ENCODE measurements around the gene CCDC34.

The CCDC34 gene

GRCh38 chr11:27312110-27312509 is 50.9 kb downstream of the CCDC34 start:
- no peak for DNase-seq

DNA sequence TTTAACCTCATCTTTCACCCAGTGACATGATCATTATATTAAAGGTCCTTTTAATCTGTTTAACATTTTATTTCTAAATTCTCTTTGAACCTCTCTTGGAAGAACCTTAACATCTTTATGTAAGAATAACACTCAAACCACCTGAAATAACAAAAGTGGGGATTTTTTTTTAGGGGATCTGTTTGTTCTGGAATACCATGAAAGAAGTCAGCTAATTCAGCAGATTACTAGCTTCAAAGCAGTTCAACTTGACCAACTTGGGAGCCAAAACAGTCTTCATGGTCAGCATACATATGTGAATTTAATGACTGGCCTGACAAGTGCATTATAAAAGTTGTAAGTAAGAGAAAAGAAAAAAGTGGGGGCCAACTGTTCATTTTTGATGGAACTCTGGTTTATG is 52.3 kb downstream of the CCDC34 start:
- no peak for DNase-seq

More at GRCh38 chr11:27312110-27312509, 50.9 kb downstream of the CCDC34 start:
- TF ChIP-seq GATA1 (IDR thresholded peaks at IDR 0.05; ENCODE audit: low read depth, low read length) = no peak
- TF ChIP-seq POLR2A (IDR thresholded peaks at IDR 0.05; ENCODE audit: low read length) = no peak

GRCh38 chr11:27310182-27310581 is 52.8 kb downstream of the CCDC34 start:
- TF ChIP-seq POLR2A (IDR thresholded peaks at IDR 0.05; ENCODE audit: low read length) = no peak
- no peak for TF ChIP-seq GATA1 (IDR thresholded peaks at IDR 0.05; ENCODE audit: low read depth, low read length)
- DNase-seq = no peak

More for the DNA sequence above, 52.3 kb downstream of the CCDC34 start:
- TF ChIP-seq GATA1 (IDR thresholded peaks at IDR 0.05; ENCODE audit: low read depth, low read length) (no peak), POLR2A (IDR thresholded peaks at IDR 0.05; ENCODE audit: low read length) (no peak)

- no peak for DNase-seq
- TF ChIP-seq GATA1 (IDR thresholded peaks at IDR 0.05; ENCODE audit: low read depth, low read length) = no peak
- no peak for TF ChIP-seq POLR2A (IDR thresholded peaks at IDR 0.05; ENCODE audit: low read length)
Measured at GRCh38 chr11:27309046-27309445, 54.0 kb downstream of the CCDC34 start.

DNA sequence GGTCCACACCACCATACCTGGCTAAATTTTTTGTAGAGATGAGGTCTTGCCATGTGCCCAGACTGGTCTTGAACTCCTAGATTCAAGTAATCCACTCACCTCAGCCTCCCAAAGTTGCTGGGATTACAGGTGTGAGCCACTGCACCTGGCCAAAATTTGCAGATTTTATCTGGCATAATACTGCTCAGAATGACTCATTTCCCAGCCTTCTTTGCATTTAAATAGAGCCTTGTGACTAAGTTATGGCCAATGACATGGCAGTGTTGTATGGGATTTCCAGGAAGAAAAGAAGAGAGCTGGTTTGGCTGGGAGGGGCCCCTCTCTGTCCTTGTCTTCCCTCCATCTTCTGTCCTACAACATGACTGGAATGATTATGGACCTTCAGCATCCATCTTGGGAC is 55.8 kb downstream of the CCDC34 start:
- no peak for TF ChIP-seq POLR2A (IDR thresholded peaks at IDR 0.05; ENCODE audit: low read length)
- no peak for TF ChIP-seq GATA1 (IDR thresholded peaks at IDR 0.05; ENCODE audit: low read depth, low read length)
- DNase-seq = no peak

DNA sequence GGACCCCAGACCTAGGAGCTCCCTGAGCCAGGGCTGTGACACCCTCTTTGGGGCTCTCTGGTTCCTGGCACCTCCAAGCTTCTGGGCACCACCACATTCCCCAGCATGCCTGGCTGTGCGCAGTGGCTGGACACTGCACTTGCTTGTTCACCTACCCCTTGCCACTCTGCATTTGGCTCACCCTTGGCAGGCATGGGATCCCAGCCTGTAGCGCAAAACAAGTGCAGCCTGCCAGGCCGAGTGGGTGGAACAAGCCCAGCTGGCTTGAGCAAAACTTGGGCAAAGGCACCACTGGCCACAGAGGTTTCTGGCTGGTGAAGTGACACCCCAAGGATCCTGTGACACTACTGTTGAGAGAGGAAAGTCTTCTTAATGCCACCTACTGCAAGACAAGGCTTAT is 57.3 kb downstream of the CCDC34 start:
- no peak for DNase-seq
- TF ChIP-seq GATA1 (IDR thresholded peaks at IDR 0.05; ENCODE audit: low read depth, low read length) (no peak), POLR2A (IDR thresholded peaks at IDR 0.05; ENCODE audit: low read length) (no peak)

GRCh38 chr11:27304514-27304913 is 58.5 kb downstream of the CCDC34 start:
- TF ChIP-seq GATA1 (IDR thresholded peaks at IDR 0.05; ENCODE audit: low read depth, low read length) = no peak
- TF ChIP-seq POLR2A (IDR thresholded peaks at IDR 0.05; ENCODE audit: low read length) = no peak

GRCh38 chr11:27303903-27304302 is 59.1 kb downstream of the CCDC34 start:
- no peak for DNase-seq
- TF ChIP-seq GATA1 (IDR thresholded peaks at IDR 0.05; ENCODE audit: low read depth, low read length) (no peak), POLR2A (IDR thresholded peaks at IDR 0.05; ENCODE audit: low read length) (no peak)

More at GRCh38 chr11:27304514-27304913, 58.5 kb downstream of the CCDC34 start:
- no peak for DNase-seq

DNA sequence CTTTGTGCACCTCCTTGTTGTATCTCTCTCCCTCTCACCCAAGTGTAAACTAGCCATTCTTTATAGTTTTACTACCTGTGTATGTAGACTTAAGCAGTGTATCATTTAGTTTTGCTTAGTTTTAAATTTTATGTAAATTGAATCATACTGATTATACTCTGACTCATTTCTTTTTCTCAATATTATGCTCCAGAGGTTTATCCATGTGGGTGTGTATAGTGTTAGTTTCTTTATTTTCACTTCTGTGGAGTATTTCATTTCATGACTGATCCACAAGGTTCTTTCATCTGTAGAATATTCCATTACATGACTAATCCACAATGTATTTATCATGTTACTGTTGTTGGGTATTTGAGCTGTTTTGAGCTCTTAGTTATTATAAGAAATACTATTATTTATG is 62.0 kb downstream of the CCDC34 start:
- no peak for TF ChIP-seq GATA1 (IDR thresholded peaks at IDR 0.05; ENCODE audit: low read depth, low read length)
- no peak for TF ChIP-seq POLR2A (IDR thresholded peaks at IDR 0.05; ENCODE audit: low read length)
- DNase-seq = no peak

DNA sequence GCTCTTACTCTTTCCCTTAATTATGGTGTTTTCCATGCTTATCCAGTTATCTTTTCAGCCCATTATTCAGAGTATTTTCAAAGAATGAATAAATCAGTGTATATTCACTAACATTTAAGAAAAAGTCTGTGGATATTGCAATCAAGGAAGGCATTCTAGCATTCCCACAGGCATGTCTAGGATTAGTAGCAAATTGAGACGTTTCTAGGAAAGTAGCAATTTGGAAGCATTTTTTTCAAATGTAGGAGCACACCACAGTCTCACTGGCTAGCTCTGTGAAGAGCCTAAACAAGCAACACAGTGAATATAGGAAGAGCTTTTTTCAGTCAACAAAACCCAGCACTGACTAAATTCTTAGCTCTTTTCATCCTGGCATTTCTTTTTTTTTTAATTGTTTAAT is 65.4 kb downstream of the CCDC34 start:
- TF ChIP-seq GATA1 (IDR thresholded peaks at IDR 0.05; ENCODE audit: low read depth, low read length) (no peak), POLR2A (IDR thresholded peaks at IDR 0.05; ENCODE audit: low read length) (no peak)
- DNase-seq = no peak

DNA sequence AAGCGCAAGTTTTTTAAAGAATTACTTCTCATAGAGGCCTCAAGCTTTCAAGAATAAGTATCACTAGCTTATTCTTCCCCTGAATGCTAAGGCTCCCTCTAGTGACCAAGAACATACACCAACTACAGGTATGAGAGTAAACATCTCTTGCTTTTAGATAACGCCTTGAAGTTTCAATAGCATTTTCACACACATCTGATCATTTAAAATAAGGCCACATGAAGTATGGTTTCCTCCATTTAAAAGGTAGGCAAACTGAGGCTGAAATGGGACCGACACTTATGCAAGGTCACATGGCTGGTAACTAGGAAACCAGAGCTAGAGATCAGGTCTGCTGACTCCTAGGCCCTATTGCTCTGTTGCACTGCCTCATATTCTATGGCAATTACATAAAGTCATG is 66.5 kb downstream of the CCDC34 start:
- peak; percentile 55 to 65 for DNase-seq
- TF ChIP-seq POLR2A (IDR thresholded peaks at IDR 0.05; ENCODE audit: low read length) = no peak
- TF ChIP-seq GATA1 (IDR thresholded peaks at IDR 0.05; ENCODE audit: low read depth, low read length) = no peak

DNA sequence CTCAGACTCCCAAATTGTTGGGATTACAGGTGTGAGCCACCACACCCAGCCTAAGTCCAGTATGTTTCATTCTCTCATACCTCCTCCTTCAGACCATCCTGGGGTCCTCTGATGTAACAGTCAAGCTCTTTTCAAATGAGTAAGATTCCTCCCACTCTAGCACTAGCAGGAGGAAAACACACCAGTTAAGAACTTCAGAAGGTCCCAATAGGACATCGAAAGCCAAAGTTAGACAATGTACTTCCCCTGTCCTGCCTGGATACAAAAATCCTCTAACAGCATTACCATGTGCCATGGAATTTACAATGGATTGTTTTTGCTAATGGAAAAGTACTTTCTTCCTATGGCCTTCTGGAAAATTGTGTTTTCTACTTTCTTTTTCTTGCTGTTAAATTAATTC is 67.1 kb downstream of the CCDC34 start:
- DNase-seq = no peak
- no peak for TF ChIP-seq POLR2A (IDR thresholded peaks at IDR 0.05; ENCODE audit: low read length)

GRCh38 chr11:27294654-27295053 is 68.4 kb downstream of the CCDC34 start:
- TF ChIP-seq GATA1 (IDR thresholded peaks at IDR 0.05; ENCODE audit: low read depth, low read length) (no peak), POLR2A (IDR thresholded peaks at IDR 0.05; ENCODE audit: low read length) (no peak)

GRCh38 chr11:27293515-27294417 is 69.2 kb downstream of the CCDC34 start:
- DNase-seq = no peak
- TF ChIP-seq POLR2A (IDR thresholded peaks at IDR 0.05; ENCODE audit: low read length) (no peak), GATA1 (IDR thresholded peaks at IDR 0.05; ENCODE audit: low read depth, low read length) (no peak)

More at GRCh38 chr11:27294654-27295053, 68.4 kb downstream of the CCDC34 start:
- no peak for DNase-seq

GRCh38 chr11:27292637-27293010 is 70.4 kb downstream of the CCDC34 start:
- TF ChIP-seq GATA1 (IDR thresholded peaks at IDR 0.05; ENCODE audit: low read depth, low read length) = no peak
- no peak for TF ChIP-seq POLR2A (IDR thresholded peaks at IDR 0.05; ENCODE audit: low read length)

More at GRCh38 chr11:27292637-27293010, 70.4 kb downstream of the CCDC34 start:
- no peak for DNase-seq

Measured in erythroblast (primary cell).